Measurements from ENCODE around the gene NHP2. TPM values are rescaled to one million over a fixed set of nuclear protein-coding genes. Genes with fewer than 3 reads are reported as not detected.
A peak's percentile ranks its signal among the peaks of the same experiment; 100 is the strongest.

NHP2 gene
- total RNA-seq, 1 donor from 2014 or later = 128 TPM

GRCh38 chr5:178112545-178112944, 41.1 kb downstream of the NHP2 start:
- DNase-seq = no peak
- Mint-ChIP-seq H3K9me3 (ENCODE audit: unreplicated experiment) (peaks cover 11% of the 10 kb centered on the region), H3K4me3 (ENCODE audit: unreplicated experiment) (peak overlapping the region; percentile 93), H3K27ac (ENCODE audit: unreplicated experiment) (peak overlapping the region; percentile 22), H3K4me1 (ENCODE audit: low read depth, unreplicated experiment) (peaks cover 12% of the 10 kb centered on the region), H3K36me3 (ENCODE audit: unreplicated experiment) (no peaks in the 10 kb centered on the region), H3K27me3 (ENCODE audit: unreplicated experiment) (peaks cover 18% of the 10 kb centered on the region)
- TF ChIP-seq, protein P1, sequence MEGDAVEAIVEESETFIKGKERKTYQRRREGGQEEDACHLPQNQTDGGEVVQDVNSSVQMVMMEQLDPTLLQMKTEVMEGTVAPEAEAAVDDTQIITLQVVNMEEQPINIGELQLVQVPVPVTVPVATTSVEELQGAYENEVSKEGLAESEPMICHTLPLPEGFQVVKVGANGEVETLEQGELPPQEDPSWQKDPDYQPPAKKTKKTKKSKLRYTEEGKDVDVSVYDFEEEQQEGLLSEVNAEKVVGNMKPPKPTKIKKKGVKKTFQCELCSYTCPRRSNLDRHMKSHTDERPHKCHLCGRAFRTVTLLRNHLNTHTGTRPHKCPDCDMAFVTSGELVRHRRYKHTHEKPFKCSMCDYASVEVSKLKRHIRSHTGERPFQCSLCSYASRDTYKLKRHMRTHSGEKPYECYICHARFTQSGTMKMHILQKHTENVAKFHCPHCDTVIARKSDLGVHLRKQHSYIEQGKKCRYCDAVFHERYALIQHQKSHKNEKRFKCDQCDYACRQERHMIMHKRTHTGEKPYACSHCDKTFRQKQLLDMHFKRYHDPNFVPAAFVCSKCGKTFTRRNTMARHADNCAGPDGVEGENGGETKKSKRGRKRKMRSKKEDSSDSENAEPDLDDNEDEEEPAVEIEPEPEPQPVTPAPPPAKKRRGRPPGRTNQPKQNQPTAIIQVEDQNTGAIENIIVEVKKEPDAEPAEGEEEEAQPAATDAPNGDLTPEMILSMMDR (IDR thresholded peaks at IDR 0.05; ENCODE audit: partially characterized antibody, unreplicated experiment) = no peak

DNA sequence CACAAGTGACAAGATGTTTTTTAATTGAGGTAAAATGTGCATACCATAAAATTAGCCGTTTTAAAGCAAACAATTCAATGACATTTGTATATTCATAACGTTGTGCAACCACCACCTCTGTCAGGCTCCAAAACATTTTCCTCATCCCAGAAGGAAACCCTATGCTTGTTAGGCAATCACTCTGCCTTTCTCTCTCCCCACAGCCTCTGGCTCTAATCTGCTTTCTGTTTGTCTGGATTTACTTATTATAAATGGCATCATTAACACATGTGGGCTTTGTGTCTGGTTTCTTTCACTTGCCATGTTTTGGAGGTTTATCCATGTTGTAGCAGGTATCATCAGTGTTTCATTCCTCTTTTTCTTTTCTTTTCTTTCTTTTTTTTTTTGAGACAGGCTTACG, 41.8 kb downstream of the NHP2 start:
- peaks cover 18% of the 10 kb centered on the region for H3K27me3 Mint-ChIP-seq (ENCODE audit: unreplicated experiment)

DNA sequence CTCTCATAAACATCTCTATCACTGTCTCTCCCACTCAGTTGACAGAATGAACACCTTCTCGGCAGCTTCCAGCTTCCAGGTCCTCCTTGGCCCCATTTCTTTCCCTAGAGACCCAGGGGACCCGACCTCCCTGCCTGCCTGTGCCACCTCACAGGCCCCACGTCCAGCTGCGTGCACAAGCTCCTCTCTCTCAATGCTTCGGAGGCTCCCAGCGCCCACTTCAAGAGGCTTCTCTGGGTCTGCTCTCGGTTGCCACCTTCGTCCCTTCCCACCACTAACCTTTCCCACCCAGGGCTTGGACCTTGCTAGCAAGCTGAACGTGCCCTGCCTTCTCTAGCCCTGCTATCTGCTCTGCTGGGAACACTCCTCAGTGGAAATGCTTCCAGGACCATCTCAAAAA, 43.2 kb downstream of the NHP2 start:
- Mint-ChIP-seq H3K27ac (ENCODE audit: unreplicated experiment) (no peak overlapping the region), H3K27me3 (ENCODE audit: unreplicated experiment) (peaks cover 16% of the 10 kb centered on the region), H3K4me3 (ENCODE audit: unreplicated experiment) (peak overlapping the region; percentile 12), H3K4me1 (ENCODE audit: low read depth, unreplicated experiment) (peaks cover 9% of the 10 kb centered on the region), H3K36me3 (ENCODE audit: unreplicated experiment) (no peaks in the 10 kb centered on the region), H3K9me3 (ENCODE audit: unreplicated experiment) (peaks cover 7% of the 10 kb centered on the region)
- TF ChIP-seq, protein P1 (IDR thresholded peaks at IDR 0.05; ENCODE audit: partially characterized antibody, unreplicated experiment) = no peak
- DNase-seq = no peak

More for the DNA sequence above, 41.8 kb downstream of the NHP2 start:
- no peak for DNase-seq
- no peak overlapping the region for H3K4me3 Mint-ChIP-seq (ENCODE audit: unreplicated experiment)
- H3K4me1 Mint-ChIP-seq (ENCODE audit: low read depth, unreplicated experiment) = peaks cover 12% of the 10 kb centered on the region
- no peaks in the 10 kb centered on the region for H3K36me3 Mint-ChIP-seq (ENCODE audit: unreplicated experiment)
- no peak overlapping the region for H3K27ac Mint-ChIP-seq (ENCODE audit: unreplicated experiment)
- TF ChIP-seq, protein P1 (IDR thresholded peaks at IDR 0.05; ENCODE audit: partially characterized antibody, unreplicated experiment) = no peak
- H3K9me3 Mint-ChIP-seq (ENCODE audit: unreplicated experiment) = peaks cover 9% of the 10 kb centered on the region

DNA sequence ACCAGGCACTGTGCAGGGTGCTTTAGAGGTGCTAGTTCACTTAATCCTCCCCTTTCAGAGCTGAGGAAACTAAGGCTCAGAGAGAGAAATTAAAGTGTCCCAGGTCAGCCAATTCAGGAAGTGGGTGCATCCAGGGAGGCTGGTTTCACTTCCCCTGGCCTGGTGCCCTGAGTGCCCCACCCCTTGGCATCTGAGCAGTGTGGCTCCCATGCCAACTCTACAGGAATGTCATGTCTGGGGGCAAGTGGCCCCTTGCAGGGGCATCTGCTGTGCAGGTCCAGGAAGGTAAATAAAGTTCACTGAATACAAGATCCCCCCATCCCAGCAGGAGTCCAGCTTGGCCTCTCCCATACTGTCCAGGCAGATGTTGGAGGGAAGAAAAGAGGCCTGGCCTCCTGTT, 44.7 kb downstream of the NHP2 start:
- TF ChIP-seq, protein P1 (IDR thresholded peaks at IDR 0.05; ENCODE audit: partially characterized antibody, unreplicated experiment) = no peak
- H3K36me3 Mint-ChIP-seq (ENCODE audit: unreplicated experiment) = no peaks in the 10 kb centered on the region
- H3K4me3 Mint-ChIP-seq (ENCODE audit: unreplicated experiment) = no peak overlapping the region
- peaks cover 7% of the 10 kb centered on the region for H3K9me3 Mint-ChIP-seq (ENCODE audit: unreplicated experiment)
- no peak for DNase-seq
- peaks cover 5% of the 10 kb centered on the region for H3K4me1 Mint-ChIP-seq (ENCODE audit: low read depth, unreplicated experiment)
- peaks cover 13% of the 10 kb centered on the region for H3K27me3 Mint-ChIP-seq (ENCODE audit: unreplicated experiment)
- no peak overlapping the region for H3K27ac Mint-ChIP-seq (ENCODE audit: unreplicated experiment)

DNA sequence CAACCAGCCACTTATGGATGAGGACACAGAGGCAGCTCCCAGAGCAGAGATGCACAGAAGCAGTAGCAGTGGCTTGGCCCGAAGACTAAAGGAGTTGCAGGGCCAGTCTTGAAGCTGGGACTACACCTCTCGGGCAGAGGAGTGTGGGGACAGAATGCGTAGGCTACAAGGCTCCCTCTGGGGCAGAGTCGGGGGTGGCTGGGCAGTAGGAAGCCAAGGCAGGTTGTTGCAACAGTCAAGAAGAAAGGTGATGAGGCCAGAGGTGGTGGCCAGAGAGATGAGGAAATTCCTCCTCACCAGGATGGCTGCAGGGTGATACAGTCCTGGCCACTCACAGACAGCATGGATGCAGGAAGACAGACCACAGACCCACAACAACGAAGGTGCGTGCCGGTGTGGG, 45.2 kb downstream of the NHP2 start:
- TF ChIP-seq, protein P1 (IDR thresholded peaks at IDR 0.05; ENCODE audit: partially characterized antibody, unreplicated experiment) = no peak
- H3K4me1 Mint-ChIP-seq (ENCODE audit: low read depth, unreplicated experiment) = peaks cover 5% of the 10 kb centered on the region
- no peak overlapping the region for H3K27ac Mint-ChIP-seq (ENCODE audit: unreplicated experiment)
- no peaks in the 10 kb centered on the region for H3K36me3 Mint-ChIP-seq (ENCODE audit: unreplicated experiment)
- H3K27me3 Mint-ChIP-seq (ENCODE audit: unreplicated experiment) = peaks cover 13% of the 10 kb centered on the region
- H3K4me3 Mint-ChIP-seq (ENCODE audit: unreplicated experiment) = no peak overlapping the region
- H3K9me3 Mint-ChIP-seq (ENCODE audit: unreplicated experiment) = peaks cover 7% of the 10 kb centered on the region
- no peak for DNase-seq

All from glutamatergic neuron (in vitro differentiated cells).